ENCODE measurements around the gene EEF1A1.

- TF ChIP-seq YY1 (IDR thresholded peaks at IDR 0.05; ENCODE audit: low read depth) (no peak), CEBPB (IDR thresholded peaks at IDR 0.05) (no peak), MAX (IDR thresholded peaks at IDR 0.05) (no peak), EP300 (IDR thresholded peaks at IDR 0.05; ENCODE audit: borderline replicate concordance) (no peak)
Measured at GRCh38 chr6:73508776-73509175, 12.1 kb downstream of the EEF1A1 start.

Data from Ishikawa (cell line).